Prostate gland (tissue), 2 donors: ENCODE data around the gene LSM4.
A peak's percentile ranks its signal among the peaks of the same experiment; 100 is the strongest.

ENCODE experiments used
- CTCF ChIP-seq, 4 experiments: fragments of 200-600 bp in 2 of 4; fragments of 450-650 bp in 2 of 4; sonication (generic) in 2 of 4; IDR thresholded peaks; 1 replicate in 3 of 4; 2 replicates in 1 of 4; pipeline ENCODE4 v1.5.1; 2016 to 2019; ENCODE audit warnings: antibody characterized with exemption in 4 of 4, mild to moderate bottlenecking in 2 of 4, moderate library complexity in 2 of 4
- POLR2A ChIP-seq: fragments of 450-650 bp; IDR thresholded peaks from one replicate; pipeline ENCODE4 v1.6.1; 2016; ENCODE audit warnings: antibody characterized with exemption, mild to moderate bottlenecking
- POLR2AphosphoS5 ChIP-seq: sonication (generic); formaldehyde crosslinking; IDR thresholded peaks from one replicate; pipeline ENCODE4 v1.6.1; 2017; ENCODE audit warnings: antibody characterized with exemption

- TF ChIP-seq CTCF (IDR thresholded peaks at IDR 0.05) (peak; percentile 62 to 98 (median 89)), POLR2A (peak; percentile 97), POLR2AphosphoS5 (peak; percentile 99)
Measured at GRCh38 chr19:18279516-18280246, 43.2 kb downstream of the LSM4 start.
